GM12873 (cell line): ENCODE measurements around the gene NBEAL2.

Source experiments
- CTCF ChIP-seq: IDR thresholded peaks from 2 replicates; pipeline ENCODE4 v1.5.1; 2012; ENCODE audit warnings: low read depth, mild to moderate bottlenecking, moderate library complexity, low read length, control low read depth; ENCODE audit not compliant: insufficient read depth; ENCODE audit errors: missing control alignments

Gene NBEAL2

GRCh38 chr3:46976326-46977190 lies 2.9 kb upstream of the NBEAL2 start, which contains the start of gene CCDC12:
Gene CCDC12 (minus strand): TSS chr3:46976745. CDS start chr3:46976732, 13 bp downstream.
- no peak for TF ChIP-seq CTCF

GRCh38 chr3:46977811-46978195 lies 1.7 kb upstream of the NBEAL2 start:
- no peak for TF ChIP-seq CTCF

GRCh38 chr3:46978381-46978780 lies 1.1 kb upstream of the NBEAL2 start:
- no peak for TF ChIP-seq CTCF

- no peak for TF ChIP-seq CTCF
Measured at GRCh38 chr3:46979958-46980497, 562 bp downstream of the NBEAL2 start.

GRCh38 chr3:46981932-46982471 lies 2.5 kb downstream of the NBEAL2 start:
- TF ChIP-seq CTCF: no peak

GRCh38 chr3:46982546-46982945 lies 3.1 kb downstream of the NBEAL2 start:
- no peak for TF ChIP-seq CTCF
